ENCODE measurements around the gene OR4K13. TPM values are rescaled to one million over a fixed set of nuclear protein-coding genes. Genes with fewer than 3 reads are reported as not detected.

Gene OR4K13, protein sequence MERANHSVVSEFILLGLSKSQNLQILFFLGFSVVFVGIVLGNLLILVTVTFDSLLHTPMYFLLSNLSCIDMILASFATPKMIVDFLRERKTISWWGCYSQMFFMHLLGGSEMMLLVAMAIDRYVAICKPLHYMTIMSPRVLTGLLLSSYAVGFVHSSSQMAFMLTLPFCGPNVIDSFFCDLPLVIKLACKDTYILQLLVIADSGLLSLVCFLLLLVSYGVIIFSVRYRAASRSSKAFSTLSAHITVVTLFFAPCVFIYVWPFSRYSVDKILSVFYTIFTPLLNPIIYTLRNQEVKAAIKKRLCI
- total RNA-seq (2014; rRNA removed; shearing (Covaris generic)) = not detected in 2 replicates

DNA sequence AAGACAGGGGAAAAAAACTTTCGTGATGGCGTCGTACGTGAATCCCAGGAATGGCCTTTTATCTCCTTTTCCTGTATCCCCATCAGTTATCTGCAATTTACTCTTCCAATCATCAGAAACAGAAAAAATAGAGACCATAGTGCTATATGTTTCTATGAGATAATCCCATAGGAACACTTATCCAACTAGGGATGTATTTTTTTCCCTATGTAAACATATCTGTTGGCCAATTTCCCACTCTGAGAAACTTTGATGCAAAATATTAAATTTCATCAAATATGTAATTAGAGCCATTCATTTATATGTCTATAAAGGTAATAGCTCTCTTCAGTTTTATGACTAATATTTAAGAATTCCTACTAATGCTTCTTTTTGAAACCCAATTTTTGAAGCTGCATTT is at the start of gene OR4K13:
Gene OR4K13, minus strand, starts transcription at position 101 of the 400 bp plus-strand sequence. CDS start 1,280 bp downstream, outside the sequence.
- in situ Hi-C loops (cut with HindIII; ENCODE audit: low sequenced_read_pairs) = no loop called here
- no peak for DNase-seq (ENCODE audit: low spot score)

DNA sequence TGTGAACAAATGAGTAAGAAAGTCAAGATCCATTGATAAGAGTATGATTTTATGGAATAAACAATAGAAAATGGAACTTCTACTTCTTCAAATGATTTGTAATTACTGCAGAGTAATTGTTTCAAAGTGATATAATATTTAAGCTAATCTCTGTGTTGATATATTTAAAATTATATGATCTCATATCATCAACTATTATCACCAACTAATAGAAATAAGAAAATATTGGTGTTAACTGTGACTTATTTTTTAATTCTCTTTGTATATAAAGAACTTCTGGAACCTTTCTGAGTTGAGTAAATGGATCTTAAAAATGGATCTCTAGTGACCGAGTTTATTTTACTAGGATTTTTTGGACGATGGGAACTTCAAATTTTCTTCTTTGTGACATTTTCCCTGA is 23.9 kb upstream of the OR4K13 start, which contains the start of gene OR4L1:
Gene OR4L1, plus strand, starts transcription at position 301 of the 400 bp plus-strand sequence. Its CDS starts 0 bp downstream, at position 301.
- no peak for DNase-seq (ENCODE audit: low spot score)
- in situ Hi-C loops (cut with HindIII; ENCODE audit: low sequenced_read_pairs) = loop anchor here (10.0 kb wide), 1 partner anchor 55 kb away; the partner anchor contains the start of gene OR4K17

DNA sequence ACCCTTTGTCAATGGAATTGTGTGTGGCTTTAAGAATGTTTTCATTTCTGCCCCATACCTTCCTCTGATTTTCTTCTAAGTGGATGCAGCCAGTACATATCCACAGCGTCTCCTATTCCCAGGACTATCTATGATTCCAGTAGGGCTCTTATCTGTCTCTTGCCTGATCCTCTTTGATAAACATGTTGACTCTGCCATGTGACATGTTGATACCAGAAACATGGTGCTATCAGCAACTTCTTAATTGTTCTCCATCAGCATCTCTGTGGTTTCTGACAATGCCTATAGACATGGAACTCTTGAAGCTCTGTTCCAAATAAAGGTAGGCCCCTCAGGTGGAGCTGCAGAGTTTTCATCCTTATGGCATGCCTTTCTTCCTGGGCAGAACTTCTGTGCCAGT is 12.4 kb upstream of the OR4K13 start:
- in situ Hi-C loops (cut with HindIII; ENCODE audit: low sequenced_read_pairs) = no loop called here

DNA sequence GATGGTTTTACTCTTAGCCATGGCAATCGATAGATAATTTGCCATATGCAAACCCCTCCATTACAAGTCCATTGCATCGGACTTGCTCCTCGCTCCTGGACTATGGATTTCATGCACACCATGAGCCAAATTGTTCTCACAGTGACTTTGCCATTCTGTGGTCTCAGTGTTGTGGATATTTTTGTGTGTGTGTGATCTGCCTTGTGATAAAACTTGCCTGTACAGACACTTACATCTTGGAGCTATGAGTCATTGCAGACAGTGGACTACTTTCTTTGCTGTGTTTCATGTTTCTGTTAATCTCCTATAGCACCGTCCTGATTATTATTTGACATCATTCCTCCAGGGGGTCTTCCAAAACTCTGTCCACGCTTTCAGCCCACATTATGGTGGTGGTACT is 8.4 kb upstream of the OR4K13 start:
- in situ Hi-C loops (cut with HindIII; ENCODE audit: low sequenced_read_pairs) = no loop called here
- DNase-seq (ENCODE audit: low spot score) = no peak

More for the DNA sequence above, 12.4 kb upstream of the OR4K13 start:
- DNase-seq (ENCODE audit: low spot score) = no peak

DNA sequence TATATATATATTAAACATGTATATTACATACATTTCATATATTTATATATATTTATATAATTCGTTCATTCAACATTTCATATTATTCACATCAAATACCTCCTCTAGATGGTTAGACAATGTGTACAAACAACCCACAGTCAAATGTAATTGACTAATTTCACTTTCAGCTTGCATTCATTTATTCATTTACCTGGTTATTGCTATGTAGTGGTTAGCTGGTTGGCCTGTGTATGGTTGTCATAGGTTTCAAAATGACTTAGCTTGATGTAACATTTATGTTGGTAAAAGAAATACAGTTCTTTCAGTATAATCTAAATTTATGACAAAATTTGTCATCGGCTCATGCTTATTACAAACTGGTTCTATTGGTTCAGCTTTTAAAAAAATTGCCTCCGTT is 389 bp downstream of the OR4K13 start:
- DNase-seq (ENCODE audit: low spot score) = no peak
- in situ Hi-C loops (cut with HindIII; ENCODE audit: low sequenced_read_pairs) = no loop called here

DNA sequence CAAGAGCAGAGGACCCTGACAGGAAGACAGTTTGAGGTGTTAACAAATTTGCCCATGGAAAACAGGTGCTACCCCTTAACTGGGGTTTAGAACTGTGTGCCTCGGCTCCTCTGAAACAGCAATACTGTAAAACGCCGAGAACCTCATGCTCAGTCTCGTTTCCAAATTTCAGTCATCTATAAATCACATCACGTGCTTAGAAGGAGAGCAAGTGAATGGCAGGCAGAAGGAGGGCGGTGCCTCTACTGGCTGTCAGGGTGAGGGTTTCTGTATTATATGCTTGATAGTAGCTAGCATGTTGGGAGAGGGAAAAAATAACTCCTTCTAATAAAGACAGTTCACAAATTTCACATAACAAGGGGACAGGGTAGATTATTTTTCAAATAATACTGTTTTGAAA is 4.8 kb downstream of the OR4K13 start:
- no peak for DNase-seq (ENCODE audit: low spot score)
- in situ Hi-C loops (cut with HindIII; ENCODE audit: low sequenced_read_pairs) = no loop called here

DNA sequence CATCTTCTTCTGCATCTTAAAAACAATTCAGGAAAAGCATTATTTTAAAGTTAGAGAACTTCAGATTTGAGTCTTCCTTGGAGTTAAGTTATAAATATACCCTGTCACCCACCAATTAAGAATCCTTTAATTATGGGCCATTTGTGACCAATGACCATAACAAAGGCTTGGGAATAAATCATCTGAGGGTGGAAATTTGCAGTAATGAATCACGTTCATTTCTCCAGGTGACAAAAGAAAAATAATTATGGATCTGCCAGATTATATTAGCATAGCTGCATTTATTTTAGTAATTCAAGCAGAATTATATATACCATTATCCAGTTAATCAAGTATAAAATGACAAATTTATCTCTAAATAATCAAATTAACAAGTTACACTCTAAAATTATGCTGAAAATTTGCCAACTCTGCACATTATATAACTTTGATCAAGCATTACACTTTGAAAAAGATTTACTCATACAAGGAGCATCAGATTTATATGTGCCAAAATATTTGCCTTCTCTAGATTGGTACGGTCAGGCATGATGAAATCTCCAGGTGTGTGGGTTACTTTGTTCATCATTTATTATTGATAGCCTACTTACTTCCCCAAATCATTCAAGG is 16.5 kb downstream of the OR4K13 start, which contains the start of gene OR4K14:
Gene OR4K14, minus strand, starts transcription at position 51 of the 609 bp plus-strand sequence. CDS start 4,114 bp downstream, outside the sequence.
- no peak for DNase-seq (ENCODE audit: low spot score)
- in situ Hi-C loops (cut with HindIII; ENCODE audit: low sequenced_read_pairs) = no loop called here

DNA sequence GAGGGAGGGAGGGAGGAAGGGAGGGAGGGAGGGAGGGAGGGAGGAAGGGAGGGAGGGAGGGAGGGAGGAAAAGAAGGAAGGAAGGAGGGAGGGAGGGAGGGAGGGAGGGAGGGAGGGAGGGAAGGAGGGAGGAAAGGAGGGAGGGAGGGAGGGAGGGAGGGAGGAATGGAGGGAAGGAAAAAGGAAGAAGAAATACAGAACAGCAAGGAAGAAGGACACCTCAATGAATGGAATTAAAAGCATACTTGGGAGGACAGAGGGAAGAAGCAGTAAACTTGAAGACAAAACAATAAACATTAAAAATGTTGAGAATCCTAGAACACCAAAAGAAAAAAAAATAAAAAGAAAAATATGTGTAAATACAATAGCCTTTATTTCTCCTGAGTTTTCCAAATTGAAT is 27.7 kb downstream of the OR4K13 start:
- no peak for DNase-seq (ENCODE audit: low spot score)
- in situ Hi-C loops (cut with HindIII; ENCODE audit: low sequenced_read_pairs) = no loop called here

DNA sequence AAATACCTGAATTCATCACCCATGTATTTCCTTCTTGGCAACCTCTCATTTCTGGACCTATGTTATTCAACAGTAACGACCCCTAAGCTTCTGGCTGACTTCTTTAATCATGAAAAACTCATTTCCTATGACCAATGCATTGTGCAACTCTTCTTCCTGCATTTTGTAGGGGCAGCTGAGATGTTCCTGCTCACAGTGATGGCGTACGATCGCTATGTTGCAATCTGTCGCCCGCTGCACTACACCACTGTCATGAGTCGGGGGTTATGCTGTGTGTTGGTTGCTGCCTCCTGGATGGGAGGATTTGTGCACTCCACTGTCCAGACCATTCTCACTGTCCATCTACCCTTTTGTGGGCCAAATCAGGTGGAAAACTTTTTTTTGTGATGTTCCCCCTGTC is 33.5 kb downstream of the OR4K13 start:
- in situ Hi-C loops (cut with HindIII; ENCODE audit: low sequenced_read_pairs) = no loop called here
- no peak for DNase-seq (ENCODE audit: low spot score)

DNA sequence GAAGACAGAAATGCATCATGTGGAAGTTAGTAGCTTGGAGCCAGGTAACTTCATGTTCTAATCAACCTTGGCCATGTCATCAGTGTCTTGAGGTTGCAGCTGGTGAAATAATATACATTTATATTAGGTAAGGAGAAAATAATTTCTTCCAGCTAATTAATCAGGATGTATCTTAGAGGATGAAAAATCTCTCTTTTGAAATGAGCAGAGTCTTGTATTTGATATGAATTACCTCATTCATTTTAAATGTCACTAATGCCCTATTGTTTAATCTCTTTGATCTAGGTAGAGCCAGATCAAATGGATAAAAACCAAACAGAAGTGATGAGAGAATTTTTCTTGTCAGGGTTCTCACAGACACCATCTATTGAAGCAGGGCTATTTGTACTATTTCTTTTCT is 34.0 kb downstream of the OR4K13 start, which contains the start of gene OR4Q2:
Gene OR4Q2, plus strand, starts transcription at position 301 of the 400 bp plus-strand sequence.
- no peak for DNase-seq (ENCODE audit: low spot score)
- in situ Hi-C loops (cut with HindIII; ENCODE audit: low sequenced_read_pairs) = no loop called here

DNA sequence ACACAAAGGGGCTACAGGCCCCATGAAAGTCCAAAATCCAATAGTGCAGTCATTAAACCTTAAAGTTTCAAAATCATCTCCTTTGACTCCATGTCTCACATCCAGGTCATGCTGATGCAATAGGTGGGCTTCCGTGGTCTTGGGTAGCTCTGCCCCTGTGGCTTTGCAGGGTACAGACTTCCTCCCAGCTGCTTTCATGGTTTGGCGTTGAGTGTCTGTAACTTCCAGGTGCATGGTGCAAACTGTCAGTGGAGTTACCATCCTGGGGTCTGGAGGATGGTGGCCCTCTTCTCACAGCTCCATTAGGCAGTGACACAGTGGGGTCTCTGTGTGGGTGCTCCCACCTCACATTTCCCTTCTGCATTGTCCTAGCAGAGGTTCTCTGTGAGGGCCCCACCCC is 42.4 kb downstream of the OR4K13 start:
- no peak for DNase-seq (ENCODE audit: low spot score)
- in situ Hi-C loops (cut with HindIII; ENCODE audit: low sequenced_read_pairs) = no loop called here

Other genes starting within 250 kb of the OR4K13 start
- not detected in 2 replicates for gene OR4N2, start 232.3 kb downstream of the OR4K13 start, total RNA-seq (2014; rRNA removed; shearing (Covaris generic))
- not detected in 2 replicates for gene OR4K2, start 160.9 kb downstream of the OR4K13 start, total RNA-seq (2014; rRNA removed; shearing (Covaris generic))
- gene OR4K5, start 115.4 kb downstream of the OR4K13 start, total RNA-seq (2014; rRNA removed; shearing (Covaris generic)) = not detected in 2 replicates
- not detected in 2 replicates for gene OR4K1, start 105.1 kb downstream of the OR4K13 start, total RNA-seq (2014; rRNA removed; shearing (Covaris generic))
- not detected in 2 replicates for gene OR4K15, start 60.4 kb downstream of the OR4K13 start, total RNA-seq (2014; rRNA removed; shearing (Covaris generic))
- not detected in 2 replicates for gene OR4Q2, start 33.9 kb downstream of the OR4K13 start, total RNA-seq (2014; rRNA removed; shearing (Covaris generic))
- gene OR4K14, start 16.7 kb downstream of the OR4K13 start, total RNA-seq (2014; rRNA removed; shearing (Covaris generic)) = not detected in 2 replicates
- gene OR4L1, start 24.0 kb upstream of the OR4K13 start, total RNA-seq (2014; rRNA removed; shearing (Covaris generic)) = not detected in 2 replicates
- gene OR4K17, start 74.7 kb upstream of the OR4K13 start, total RNA-seq (2014; rRNA removed; shearing (Covaris generic)) = not detected in 2 replicates
- gene OR4N5, start 102.8 kb upstream of the OR4K13 start, total RNA-seq (2014; rRNA removed; shearing (Covaris generic)) = not detected in 2 replicates
- not detected in 2 replicates for gene OR11G2, start 154.9 kb upstream of the OR4K13 start, total RNA-seq (2014; rRNA removed; shearing (Covaris generic))
- not detected in 2 replicates for gene OR11H6, start 187.7 kb upstream of the OR4K13 start, total RNA-seq (2014; rRNA removed; shearing (Covaris generic))
- gene OR11H7, start 192.9 kb upstream of the OR4K13 start, total RNA-seq (2014; rRNA removed; shearing (Covaris generic)) = not detected in 2 replicates
- gene OR11H4, start 203.2 kb upstream of the OR4K13 start, total RNA-seq (2014; rRNA removed; shearing (Covaris generic)) = not detected in 2 replicates